ENCODE results near the gene TSPAN9. TPM values are rescaled to one million over a fixed set of nuclear protein-coding genes. Genes with fewer than 3 reads are reported as not detected.

Gene TSPAN9
- total and polyA plus RNA-seq, 9 of the 15 experiments (the other 6 are each of a cell fraction or from before 2014, with no cell fraction given): 0.23 to 2.1 (median 0.60) TPM; not detected in 2

DNA sequence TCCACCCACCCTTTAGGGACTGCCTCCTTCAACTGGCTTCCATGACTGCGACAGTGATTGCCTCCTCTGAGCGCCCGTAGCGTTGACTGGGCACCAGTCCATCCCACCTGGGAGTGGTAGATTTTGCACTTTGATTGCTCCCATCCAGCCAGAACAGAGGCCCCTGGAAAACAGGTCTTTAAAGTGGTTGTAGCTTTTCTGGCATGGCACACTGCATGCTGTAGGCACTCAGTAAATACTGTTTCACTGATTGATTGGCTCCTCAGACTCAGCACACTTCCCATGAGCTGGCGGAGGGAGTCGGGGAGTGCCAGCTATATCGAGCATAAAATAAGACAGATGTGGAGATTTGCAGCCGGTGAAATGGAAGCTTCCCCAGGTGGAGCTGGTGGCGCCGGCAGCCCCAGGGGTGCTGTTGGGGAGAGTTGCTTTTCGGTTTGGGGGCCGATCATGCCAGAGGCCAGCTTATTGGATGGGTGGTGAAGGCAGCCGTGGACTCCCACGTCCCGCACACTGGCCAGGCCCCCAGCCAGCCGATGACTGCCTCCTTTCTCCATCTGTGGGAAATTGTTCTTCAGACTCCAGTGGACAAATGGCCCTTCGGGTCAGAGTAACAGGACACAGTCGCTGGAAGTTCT lies 200.2 kb downstream of the TSPAN9 start (continued):
- TF ChIP-seq NR2C1 (IDR thresholded peaks at IDR 0.05) (no peak), NR2C1 (tag; IDR thresholded peaks at IDR 0.05) (no peak), HIVEP1 (CRISPR knock-in tag; IDR thresholded peaks at IDR 0.05) (no peak), ZFP1 (CRISPR knock-in tag; IDR thresholded peaks at IDR 0.05) (no peak), KAT8 (IDR thresholded peaks at IDR 0.05; ENCODE audit: low read depth) (no peak), CHD1 (IDR thresholded peaks at IDR 0.05; ENCODE audit: low read length) (no peak), SAFB (IDR thresholded peaks at IDR 0.05; ENCODE audit: borderline replicate concordance, low read depth, low read length) (no peak), SPI1 (IDR thresholded peaks at IDR 0.05; ENCODE audit: borderline replicate concordance, low read depth, low read length) (no peak)
- TF ChIP-seq, protein P1, sequence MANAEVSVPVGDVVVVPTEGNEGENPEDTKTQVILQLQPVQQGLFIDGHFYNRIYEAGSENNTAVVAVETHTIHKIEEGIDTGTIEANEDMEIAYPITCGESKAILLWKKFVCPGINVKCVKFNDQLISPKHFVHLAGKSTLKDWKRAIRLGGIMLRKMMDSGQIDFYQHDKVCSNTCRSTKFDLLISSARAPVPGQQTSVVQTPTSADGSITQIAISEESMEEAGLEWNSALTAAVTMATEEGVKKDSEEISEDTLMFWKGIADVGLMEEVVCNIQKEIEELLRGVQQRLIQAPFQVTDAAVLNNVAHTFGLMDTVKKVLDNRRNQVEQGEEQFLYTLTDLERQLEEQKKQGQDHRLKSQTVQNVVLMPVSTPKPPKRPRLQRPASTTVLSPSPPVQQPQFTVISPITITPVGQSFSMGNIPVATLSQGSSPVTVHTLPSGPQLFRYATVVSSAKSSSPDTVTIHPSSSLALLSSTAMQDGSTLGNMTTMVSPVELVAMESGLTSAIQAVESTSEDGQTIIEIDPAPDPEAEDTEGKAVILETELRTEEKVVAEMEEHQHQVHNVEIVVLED (CRISPR knock-in tag; IDR thresholded peaks at IDR 0.05): no peak

GRCh38 chr12:3278681-3279414 lies 201.7 kb downstream of the TSPAN9 start:
- 0% methylated on average over 3 of the region's 5 CpGs for WGBS (ENCODE audit: insufficient coverage, low coverage, missing lambda C conversion rate)
- no peaks in the 10 kb centered on the region for H3K79me2 ChIP-seq (ENCODE audit: control insufficient read depth, insufficient read depth, low read length)
- peaks cover 5% of the 10 kb centered on the region; the same call in 1 of the 2 replicates for H4K20me1 ChIP-seq (replicated peaks; ENCODE audit: control insufficient read depth, insufficient read depth, low read length)
- H3K9me1 ChIP-seq (ENCODE audit: control insufficient read depth, insufficient read depth, low read length): no peaks in the 10 kb centered on the region
- no peak for DNase-seq (ENCODE audit: extremely low read depth in 1 of 4, low spot score in 3 of 4)
- no peak overlapping the region for H2AFZ ChIP-seq (ENCODE audit: low read depth, low read length)
- ATAC-seq: no peak
- no TSS peak for BruUV-seq (replicated peaks)
- H3K4me1 ChIP-seq (replicated peaks in 1 of 2; ENCODE audit: control insufficient read depth in 2 of 2, insufficient read depth in 2 of 2, low read length in 2 of 2): no peaks in the 10 kb centered on the region
- intact Hi-C loops (cut with micrococcal nuclease): loop anchor here (10.0 kb wide), 2 partner anchors 74 to 204 kb away; partner anchors contain the start of gene TSPAN9
- ChIA-PET POLR2A (no interaction called here), CTCF (ENCODE audit: low intra/inter-chr PET ratio) (no interaction called here)
- H3K27me3 ChIP-seq (ENCODE audit: control insufficient read depth in 2 of 2, insufficient read depth in 2 of 2, low read length in 2 of 2): peaks cover 0 to 45% of the 10 kb centered on the region in 2 experiments; a peak in 2 of 5 replicates
- no peak overlapping the region for H3K4me3 ChIP-seq
- H3K9me3 ChIP-seq (replicated peaks; ENCODE audit: control insufficient read depth, insufficient read depth, low read depth, low read length): no peaks in the 10 kb centered on the region
- in situ Hi-C loops (cut with MboI): no loop called here
- no peak for FAIRE-seq
- no peak overlapping the region for H3K27ac ChIP-seq (ENCODE audit: extremely low read depth, low read depth, low read length)
- H3K9ac ChIP-seq (ENCODE audit: insufficient read depth in 1 of 2, low read depth in 2 of 2, low read length in 2 of 2): no peak overlapping the region
- TF ChIP-seq, protein P2, sequence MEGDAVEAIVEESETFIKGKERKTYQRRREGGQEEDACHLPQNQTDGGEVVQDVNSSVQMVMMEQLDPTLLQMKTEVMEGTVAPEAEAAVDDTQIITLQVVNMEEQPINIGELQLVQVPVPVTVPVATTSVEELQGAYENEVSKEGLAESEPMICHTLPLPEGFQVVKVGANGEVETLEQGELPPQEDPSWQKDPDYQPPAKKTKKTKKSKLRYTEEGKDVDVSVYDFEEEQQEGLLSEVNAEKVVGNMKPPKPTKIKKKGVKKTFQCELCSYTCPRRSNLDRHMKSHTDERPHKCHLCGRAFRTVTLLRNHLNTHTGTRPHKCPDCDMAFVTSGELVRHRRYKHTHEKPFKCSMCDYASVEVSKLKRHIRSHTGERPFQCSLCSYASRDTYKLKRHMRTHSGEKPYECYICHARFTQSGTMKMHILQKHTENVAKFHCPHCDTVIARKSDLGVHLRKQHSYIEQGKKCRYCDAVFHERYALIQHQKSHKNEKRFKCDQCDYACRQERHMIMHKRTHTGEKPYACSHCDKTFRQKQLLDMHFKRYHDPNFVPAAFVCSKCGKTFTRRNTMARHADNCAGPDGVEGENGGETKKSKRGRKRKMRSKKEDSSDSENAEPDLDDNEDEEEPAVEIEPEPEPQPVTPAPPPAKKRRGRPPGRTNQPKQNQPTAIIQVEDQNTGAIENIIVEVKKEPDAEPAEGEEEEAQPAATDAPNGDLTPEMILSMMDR (IDR thresholded peaks at IDR 0.05 in 2 of 3, conservative IDR thresholded peaks at IDR 0.05 in 1 of 3; ENCODE audit: insufficient read depth in 2 of 3, low read depth in 1 of 3, low read length in 3 of 3): 0 out of 6 replicates have a peak, but pooled peaks of 1 of the 3 experiments have one; percentile 2
- TF ChIP-seq BRCA1 (IDR thresholded peaks at IDR 0.05) (no peak), BRCA1 (CRISPR knock-in tag; IDR thresholded peaks at IDR 0.05) (no peak)
- no peak overlapping the region for H3K4me2 ChIP-seq (ENCODE audit: insufficient read depth, low read length)
- no peaks in the 10 kb centered on the region for H3K36me3 ChIP-seq (ENCODE audit: control insufficient read depth, insufficient read depth, low read length)

Data from K562 (cell line).